Fibroblast of skin of back (primary cell): ENCODE data around the gene TROAP. TPM values are rescaled to one million over a fixed set of nuclear protein-coding genes. Genes with fewer than 3 reads are reported as not detected.
"Not testable (repeated sequence)": the region's sequence is repeated elsewhere in the genome, so short reads cannot be mapped to it uniquely, and the experiment has no call there.

Source experiments
- DNase-seq: peaks from one replicate; pipeline ENCODE4 v3.0.0-alpha.2; 2013
- polyA plus RNA-seq, 2 experiments: library from polyadenylated mRNA; unstranded; fragments of 120-200 nt; gene quantifications; one replicate each; pipeline ENCODE4 v1.2.1, GENCODE V29; 2013; ENCODE audit not compliant: insufficient read length in 2 of 2

Gene TROAP, protein sequence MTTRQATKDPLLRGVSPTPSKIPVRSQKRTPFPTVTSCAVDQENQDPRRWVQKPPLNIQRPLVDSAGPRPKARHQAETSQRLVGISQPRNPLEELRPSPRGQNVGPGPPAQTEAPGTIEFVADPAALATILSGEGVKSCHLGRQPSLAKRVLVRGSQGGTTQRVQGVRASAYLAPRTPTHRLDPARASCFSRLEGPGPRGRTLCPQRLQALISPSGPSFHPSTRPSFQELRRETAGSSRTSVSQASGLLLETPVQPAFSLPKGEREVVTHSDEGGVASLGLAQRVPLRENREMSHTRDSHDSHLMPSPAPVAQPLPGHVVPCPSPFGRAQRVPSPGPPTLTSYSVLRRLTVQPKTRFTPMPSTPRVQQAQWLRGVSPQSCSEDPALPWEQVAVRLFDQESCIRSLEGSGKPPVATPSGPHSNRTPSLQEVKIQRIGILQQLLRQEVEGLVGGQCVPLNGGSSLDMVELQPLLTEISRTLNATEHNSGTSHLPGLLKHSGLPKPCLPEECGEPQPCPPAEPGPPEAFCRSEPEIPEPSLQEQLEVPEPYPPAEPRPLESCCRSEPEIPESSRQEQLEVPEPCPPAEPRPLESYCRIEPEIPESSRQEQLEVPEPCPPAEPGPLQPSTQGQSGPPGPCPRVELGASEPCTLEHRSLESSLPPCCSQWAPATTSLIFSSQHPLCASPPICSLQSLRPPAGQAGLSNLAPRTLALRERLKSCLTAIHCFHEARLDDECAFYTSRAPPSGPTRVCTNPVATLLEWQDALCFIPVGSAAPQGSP
- 57.8 TPM for polyA plus RNA-seq (2013, experiment 1 of 2; ENCODE audit: insufficient read length)
- 8.2 TPM for polyA plus RNA-seq (2013, experiment 2 of 2; ENCODE audit: insufficient read length)

DNA sequence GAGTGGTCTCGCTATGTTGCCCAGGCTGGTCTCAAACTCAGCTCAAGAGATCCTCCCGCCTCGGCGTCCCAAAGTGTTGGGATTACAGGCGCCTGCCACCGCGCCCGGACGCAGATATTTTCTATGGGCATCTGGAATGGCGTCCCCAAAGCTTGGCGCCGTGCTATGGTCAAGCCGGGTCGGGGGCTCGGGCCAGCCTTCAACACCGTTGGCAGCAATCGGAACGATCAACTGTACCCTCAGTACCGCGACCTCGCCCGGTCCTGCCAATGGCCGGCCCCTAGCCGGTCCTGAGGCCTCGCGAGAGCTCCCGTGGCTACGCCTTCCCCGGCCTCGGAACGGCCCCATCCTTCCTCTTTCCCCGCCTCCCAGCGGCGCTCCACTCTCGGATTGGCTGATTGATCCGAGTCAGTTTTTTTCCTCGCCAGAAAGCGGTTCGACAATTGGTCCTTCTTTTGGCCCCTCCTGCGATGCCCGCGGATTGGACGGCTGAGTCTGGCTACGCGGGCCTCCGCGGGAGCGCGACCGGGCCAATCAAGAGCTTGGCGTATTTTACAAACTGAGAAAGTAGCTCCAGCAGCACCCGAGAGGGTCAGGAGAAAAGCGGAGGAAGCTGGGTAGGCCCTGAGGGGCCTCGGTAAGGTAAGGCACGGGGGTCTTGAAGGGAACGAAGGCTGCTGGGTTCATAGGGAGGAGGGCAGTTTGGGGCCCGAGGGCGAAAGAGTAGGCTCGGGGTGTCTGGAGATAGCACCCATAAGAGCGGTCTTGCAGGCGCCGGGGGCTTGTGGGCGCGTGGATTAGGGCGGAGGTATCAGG lies at the start of gene TROAP:
TROAP (plus strand) TSS at position 548 of the 816 bp plus-strand sequence. CDS start 354 bp downstream, outside the sequence.
- peak; percentile 99 for DNase-seq

GRCh38 chr12:49273726-49274395 lies 49.2 kb upstream of the TROAP start:
- DNase-seq, result no peak

- DNase-seq, result no peak
These were observed 48.5 kb upstream of the TROAP start for GRCh38 chr12:49274396-49275069.

DNA sequence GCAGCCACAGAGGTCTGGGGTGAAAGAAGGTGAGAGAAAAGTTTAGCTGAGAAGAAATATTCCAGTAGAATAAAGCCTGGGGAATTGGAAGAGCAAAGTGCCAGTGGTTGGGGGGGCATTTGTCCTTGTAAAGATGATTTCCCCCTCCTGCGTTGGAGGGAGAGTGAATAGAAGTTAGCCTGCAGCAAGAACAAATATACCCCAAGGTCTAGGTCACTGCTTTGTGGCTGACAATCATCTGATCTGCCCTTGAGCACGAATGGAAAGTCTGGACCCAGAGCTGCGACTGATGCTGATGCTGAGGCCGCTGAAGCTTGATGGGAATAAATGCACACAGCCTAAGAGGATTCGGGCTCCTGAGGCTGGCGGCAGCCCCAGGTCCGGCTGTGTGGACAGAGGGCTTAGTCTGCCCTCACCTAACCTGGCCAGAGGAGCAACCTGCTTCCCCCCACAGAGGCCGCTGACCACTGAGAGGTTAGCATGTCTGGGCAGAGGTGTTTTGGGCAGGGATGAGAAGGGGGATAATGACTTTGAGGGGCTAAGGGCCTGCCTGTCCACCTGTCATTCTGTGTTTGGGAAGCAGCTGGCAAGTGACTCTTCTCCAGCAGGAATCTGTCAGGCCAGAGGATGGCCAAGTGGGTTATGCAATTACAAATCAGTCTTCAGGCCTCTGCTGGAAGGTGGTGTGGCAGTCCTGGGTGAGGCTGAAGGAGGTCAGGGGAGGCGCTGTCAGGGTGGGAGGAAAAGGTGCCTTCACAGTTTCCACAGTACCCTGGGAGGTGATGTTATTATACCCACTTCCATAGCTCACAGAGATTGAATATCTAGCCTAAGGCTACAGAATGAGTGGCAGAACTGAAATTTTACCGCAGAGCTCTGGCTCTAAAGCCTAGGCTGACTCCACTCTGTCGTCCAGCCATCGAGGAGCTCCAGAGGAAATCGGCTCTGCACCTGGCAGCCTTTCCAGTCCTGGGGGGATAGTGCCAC lies 46.5 kb upstream of the TROAP start:
- no peak for DNase-seq

GRCh38 chr12:49277466-49277865 lies 45.6 kb upstream of the TROAP start:
- no peak for DNase-seq

- no peak for DNase-seq
These were observed 43.3 kb upstream of the TROAP start for GRCh38 chr12:49279706-49280159.

DNA sequence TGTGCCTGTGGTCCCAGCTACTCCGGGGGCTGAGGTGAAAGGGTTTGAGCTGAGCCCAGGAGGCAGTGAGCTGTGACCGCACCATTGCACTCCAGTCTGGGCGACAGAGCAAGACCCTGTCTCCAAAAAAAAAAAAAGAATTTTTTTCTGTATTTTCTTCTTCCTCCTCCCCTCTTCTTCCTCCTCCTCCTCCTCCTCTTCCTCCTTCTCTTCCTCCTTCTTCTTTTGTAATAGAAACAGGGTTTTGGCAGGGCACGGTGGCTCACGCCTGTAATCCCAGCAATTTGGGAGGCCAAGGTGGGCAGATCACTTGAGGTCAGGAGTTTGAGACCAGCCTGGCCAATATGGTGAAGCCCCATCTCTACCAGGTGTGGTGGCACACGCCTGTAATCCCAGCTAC lies 42.5 kb upstream of the TROAP start:
- DNase-seq, result not testable (repeated sequence)

DNA sequence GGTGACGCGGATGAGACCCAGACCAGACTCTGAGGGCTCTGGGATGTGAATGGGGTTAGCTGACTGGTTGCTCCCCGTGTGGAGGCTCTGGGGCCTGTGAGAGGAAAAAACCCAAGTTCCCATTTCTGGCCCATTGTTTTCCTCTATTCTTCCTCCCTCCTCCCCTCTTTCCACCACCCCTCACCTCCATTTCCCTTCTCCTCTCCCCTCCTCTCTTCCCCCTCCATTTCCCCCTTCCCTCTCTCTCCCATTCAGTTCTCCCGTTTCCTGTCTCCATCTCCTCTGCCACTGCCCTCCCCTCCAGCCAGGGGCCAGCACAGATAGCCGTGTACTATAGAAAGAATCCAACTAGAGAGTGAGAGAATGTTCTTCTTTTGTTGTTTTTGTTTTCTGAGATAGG lies 40.8 kb upstream of the TROAP start:
- no peak for DNase-seq

DNA sequence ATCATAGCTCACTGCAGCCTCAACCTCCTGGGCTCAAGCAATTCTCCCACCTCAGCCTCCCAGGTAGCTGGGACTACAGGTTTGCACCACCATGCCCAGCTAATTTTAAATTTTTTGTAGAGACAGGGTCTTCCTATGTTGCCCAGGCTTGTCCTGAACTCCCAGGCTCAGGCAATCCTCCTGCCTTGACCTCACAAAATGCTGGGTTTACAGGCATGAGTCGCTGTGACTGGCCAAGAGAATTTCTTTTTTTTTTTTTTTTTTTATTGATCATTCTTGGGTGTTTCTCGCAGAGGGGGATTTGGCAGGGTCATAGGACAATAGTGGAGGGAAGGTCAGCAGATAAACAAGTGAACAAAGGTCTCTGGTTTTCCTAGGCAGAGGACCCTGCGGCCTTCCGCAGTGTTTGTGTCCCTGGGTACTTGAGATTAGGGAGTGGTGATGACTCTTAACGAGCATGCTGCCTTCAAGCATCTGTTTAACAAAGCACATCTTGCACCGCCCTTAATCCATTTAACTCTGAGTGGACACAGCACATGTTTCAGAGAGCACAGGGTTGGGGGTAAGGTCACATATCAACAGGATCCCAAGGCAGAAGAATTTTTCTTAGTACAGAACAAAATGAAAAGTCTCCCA lies 40.2 kb upstream of the TROAP start:
- DNase-seq, result not testable (repeated sequence)

GRCh38 chr12:49283541-49284429 lies 39.3 kb upstream of the TROAP start:
- no peak for DNase-seq

DNA sequence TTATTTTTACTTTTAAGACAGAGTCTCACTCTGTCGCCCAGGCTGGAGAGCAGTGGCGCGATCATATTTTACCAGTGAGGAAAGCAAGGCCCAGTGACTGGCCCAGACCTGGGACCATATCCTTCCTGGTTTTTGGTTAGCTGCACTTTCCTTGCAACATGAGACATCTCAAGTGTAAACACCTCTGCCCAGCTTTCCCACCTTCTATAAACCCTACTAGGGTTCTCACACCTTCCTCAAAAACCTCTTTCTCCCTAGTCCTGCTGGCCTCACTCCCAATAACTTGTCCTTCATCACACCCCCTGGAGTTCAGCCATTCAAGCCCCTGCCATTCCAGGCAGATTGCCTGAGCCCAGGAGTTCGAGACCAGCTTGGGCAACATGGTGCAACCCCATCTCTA lies 38.4 kb upstream of the TROAP start:
- DNase-seq, result no peak

DNA sequence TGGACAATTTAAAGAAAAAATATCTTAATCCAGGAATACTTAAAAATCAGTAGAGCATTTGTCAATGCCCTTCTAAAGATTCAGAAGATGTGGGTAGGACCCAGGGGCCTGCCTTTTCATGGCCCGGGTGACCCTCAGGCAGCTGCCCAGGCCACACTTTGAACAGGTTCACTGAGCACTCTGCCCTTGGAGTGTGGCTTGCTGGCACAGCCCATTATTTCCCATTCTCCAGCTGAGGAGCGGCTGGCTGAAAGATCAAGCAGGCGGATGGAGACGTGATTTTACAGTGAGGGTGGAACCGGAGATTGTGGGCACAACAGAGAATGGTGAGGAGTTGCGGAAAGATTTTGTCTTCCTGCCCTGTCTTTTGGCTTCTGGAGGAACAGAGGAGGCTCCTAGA lies 35.2 kb upstream of the TROAP start:
- no peak for DNase-seq

DNA sequence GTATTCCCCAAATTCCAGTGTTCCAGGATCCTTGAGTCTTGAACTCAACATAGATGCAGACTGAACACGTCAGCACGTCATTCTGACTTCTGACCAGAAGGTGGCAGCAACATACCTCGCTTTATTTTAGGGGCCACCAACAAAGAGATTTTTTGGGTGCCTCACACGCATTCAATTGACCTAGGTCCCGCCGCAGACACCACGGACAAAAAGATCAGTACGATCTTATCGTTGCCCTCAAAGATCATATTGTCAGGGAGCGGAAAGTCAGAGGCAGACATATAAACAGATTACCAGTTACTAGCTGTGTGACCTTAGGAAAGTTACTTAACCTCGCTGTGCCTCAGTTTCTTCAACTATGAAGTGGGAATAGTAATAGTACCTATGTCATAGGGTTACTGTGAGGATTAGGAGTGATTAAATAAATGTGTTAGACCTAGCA lies 34.6 kb upstream of the TROAP start:
- DNase-seq, result peak; percentile 50

DNA sequence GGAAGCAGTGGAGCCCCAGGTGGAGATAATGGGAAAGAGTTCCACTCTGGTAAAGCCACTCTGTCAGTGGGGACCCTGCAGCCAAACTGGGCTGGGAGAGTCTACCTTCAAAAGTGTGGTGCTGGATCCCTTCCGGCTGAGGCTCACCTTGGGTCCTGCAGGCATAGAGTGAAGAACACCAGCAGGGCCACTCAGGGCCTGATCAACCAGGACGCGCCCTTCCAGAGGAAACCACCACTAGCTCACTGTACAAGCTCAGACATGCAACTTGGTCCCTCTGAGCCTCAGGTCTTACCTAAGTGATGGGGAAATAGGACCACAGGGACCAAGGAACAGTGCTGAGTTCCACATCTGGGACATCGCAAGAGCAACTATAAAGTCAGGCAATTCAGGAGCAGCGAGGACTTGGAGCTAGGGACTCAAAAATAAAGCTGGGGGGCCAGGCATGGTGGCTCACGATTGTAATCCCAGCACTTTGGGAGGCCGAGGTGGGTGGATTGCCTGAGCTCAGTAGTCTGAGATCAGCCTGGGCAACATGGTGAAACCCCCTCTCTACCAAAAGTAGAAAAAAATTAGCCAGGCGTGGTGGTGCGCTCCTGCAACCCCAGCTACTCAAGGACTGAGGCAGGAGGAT lies 34.0 kb upstream of the TROAP start:
- no peak for DNase-seq

DNA sequence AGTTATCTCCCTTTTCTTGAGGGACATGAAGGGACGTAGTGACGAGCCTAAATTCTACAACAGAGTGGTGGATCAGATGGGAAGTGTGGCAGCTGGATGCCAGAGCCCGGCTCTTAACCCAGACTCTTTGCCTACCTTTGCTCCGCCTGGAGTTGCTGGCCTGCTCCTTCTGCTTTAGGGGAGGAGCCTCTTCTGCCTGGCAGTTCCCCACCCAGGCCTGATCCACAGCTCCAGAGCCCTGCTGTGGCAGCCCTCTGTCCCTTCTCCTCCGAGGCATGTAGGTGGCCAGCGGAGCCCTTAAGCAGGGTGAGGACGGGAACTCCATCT lies 30.4 kb upstream of the TROAP start:
- DNase-seq, result no peak

DNA sequence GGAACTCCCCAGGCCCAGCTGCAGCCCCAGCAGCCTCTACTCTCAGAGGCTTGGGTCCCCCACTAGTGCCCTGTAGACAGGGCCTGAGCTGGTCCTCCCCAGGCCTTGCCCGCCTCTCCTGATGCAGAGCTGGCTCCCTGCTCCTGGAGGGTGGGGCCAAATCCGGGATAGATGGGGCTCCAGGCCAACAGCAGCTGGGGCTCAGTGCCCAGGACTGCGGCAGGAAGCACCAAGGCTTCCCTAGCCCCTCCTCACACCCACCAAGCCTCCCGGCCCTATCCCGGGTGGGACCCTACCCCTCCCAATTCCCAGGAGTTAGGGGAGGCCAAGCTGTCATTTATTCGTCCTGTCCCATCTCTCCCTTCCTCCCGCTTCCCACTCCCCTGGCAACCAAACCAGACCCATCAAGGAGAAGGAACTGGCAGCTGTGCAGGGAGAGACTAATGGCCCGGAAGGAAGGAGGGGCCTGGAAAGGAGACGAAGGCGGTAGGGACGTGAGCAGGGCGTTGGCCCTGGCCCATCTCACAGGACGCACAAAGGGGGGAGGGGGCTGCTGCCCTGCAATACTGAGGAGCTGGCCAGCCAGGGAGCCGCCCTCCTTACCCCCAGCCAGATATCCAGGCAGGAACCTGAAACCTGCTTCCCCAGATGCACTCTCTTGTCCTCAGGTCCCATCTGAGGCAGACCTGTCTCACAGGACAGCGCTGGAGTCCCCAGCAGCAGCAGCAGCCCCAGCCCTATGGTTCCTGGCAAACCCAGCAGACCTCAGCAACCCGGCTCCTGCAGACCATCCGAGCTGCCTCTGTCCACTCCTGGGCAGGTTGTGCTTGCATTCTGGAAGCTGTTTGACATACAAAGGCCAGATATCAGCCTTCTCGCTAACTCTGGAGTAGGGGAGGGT lies 29.7 kb upstream of the TROAP start:
- DNase-seq, result no peak
